ENCODE measurements around the gene ANAPC10. TPM values are rescaled to one million over a fixed set of nuclear protein-coding genes. Genes with fewer than 3 reads are reported as not detected.

The ANAPC10 gene
- total RNA-seq, 4 donors from 2014 or later, result 11.7 to 75.9 (median 18.9) TPM

DNA sequence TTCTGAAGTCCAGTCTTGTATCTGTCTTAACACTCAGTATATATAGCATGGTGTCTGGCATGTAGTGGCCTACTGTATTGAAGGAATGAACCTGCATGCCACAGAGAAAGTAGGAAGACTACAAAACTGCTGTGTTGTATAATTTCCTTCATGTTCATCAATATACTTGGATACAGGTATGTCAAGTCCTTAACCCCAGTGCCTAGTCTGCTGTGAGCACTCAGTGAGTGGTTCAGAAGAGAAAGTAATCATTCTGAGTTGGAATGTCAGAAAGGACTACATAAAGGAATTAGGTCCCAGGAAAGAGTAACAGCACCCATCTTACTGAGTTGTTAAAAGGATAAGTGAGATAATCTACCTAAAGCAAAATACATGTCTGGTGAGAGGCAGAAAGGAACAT, 32.1 kb upstream of the ANAPC10 start:
- TF ChIP-seq POLR2A (IDR thresholded peaks at IDR 0.05) (no peak), CTCF (IDR thresholded peaks at IDR 0.05) (no peak)
- Histone ChIP-seq H3K27ac (no peak overlapping the region), H3K9me3 (no peaks in the 10 kb centered on the region), H3K4me3 (no peak overlapping the region), H3K4me1 (no peaks in the 10 kb centered on the region), H3K36me3 (peaks cover 0 to 31% (median 0%) of the 10 kb centered on the region in 3 donors), H3K27me3 (no peaks in the 10 kb centered on the region)
- DNase-seq, result no peak

DNA sequence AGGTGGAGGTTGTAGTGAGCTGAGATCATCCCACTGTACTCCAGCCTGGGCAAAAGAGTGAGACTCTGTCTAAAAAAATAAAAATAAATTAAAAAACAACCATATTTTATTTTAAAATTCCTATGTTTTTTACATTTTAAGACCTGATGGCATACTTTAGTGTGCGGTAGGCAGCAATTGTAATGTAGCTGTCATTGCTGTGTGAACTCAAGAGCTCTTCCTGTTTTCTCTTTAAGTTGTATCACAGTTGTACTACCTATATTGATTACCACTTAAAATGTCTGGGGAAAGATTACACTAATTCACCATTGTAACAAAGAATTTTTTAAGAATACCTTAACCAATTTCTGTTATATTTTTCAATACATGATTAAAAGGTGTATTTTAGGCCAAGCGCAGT, 27.4 kb upstream of the ANAPC10 start:
- no peaks in the 10 kb centered on the region for H3K4me1 ChIP-seq
- H3K9me3 ChIP-seq, result no peaks in the 10 kb centered on the region
- no peak overlapping the region for H3K4me3 ChIP-seq
- no peak for DNase-seq
- peak overlapping the region in 1 of 4 donors; percentile 9 for H3K27ac ChIP-seq
- H3K27me3 ChIP-seq, result no peaks in the 10 kb centered on the region
- no peak for TF ChIP-seq CTCF (IDR thresholded peaks at IDR 0.05)
- no peak for TF ChIP-seq POLR2A (IDR thresholded peaks at IDR 0.05)
- peaks cover 0 to 74% (median 0%) of the 10 kb centered on the region in 3 donors for H3K36me3 ChIP-seq

DNA sequence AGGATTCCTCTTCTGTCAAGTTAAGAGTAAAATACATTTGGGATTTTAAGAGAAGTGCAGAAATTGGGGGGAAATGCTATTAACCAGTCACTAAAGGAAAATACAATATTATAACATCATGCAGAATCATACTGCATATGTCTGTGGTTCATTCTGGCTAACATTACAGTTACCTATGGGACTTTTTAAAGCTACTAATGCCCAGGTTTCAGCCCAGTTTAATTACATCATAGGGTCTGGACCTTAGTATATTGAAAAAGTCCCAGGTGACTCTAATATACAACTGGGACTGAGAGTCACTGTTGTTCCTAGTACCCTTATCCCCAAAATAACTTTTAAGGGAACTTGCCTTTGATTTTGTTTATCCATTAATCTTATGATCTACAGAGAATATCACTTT, 10.1 kb upstream of the ANAPC10 start:
- H3K4me3 ChIP-seq, result no peak overlapping the region
- H3K27ac ChIP-seq, result no peak overlapping the region
- no peaks in the 10 kb centered on the region for H3K27me3 ChIP-seq
- H3K36me3 ChIP-seq, result peaks cover 0 to 69% (median 0%) of the 10 kb centered on the region in 3 donors
- no peak for DNase-seq
- no peaks in the 10 kb centered on the region for H3K9me3 ChIP-seq
- TF ChIP-seq POLR2A (IDR thresholded peaks at IDR 0.05) (no peak), CTCF (IDR thresholded peaks at IDR 0.05) (no peak)
- no peaks in the 10 kb centered on the region for H3K4me1 ChIP-seq

DNA sequence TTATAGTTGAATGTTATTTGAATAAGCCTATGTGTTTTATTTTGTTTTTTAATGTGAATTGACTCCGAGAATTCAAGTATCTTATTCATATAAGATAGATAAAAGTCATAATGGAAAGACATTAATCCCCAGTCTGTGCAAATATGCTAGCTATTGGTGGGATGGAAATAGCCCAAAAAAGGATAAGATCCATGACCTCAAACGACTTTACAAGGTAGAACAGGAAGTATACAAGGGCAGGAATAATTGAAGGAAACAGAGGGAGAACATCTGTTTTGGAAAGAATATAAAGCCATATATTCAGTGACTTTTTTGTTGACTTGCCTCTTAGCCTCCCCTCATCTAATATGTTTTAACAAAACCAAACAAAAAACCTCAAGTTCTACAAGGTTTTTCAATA, 9.1 kb upstream of the ANAPC10 start:
- no peaks in the 10 kb centered on the region for H3K4me1 ChIP-seq
- no peak for DNase-seq
- no peaks in the 10 kb centered on the region for H3K27me3 ChIP-seq
- no peak overlapping the region for H3K27ac ChIP-seq
- TF ChIP-seq CTCF (IDR thresholded peaks at IDR 0.05) (no peak), POLR2A (IDR thresholded peaks at IDR 0.05) (no peak)
- peaks cover 0 to 59% (median 0%) of the 10 kb centered on the region in 3 donors for H3K36me3 ChIP-seq
- H3K9me3 ChIP-seq, result no peaks in the 10 kb centered on the region
- H3K4me3 ChIP-seq, result no peak overlapping the region

DNA sequence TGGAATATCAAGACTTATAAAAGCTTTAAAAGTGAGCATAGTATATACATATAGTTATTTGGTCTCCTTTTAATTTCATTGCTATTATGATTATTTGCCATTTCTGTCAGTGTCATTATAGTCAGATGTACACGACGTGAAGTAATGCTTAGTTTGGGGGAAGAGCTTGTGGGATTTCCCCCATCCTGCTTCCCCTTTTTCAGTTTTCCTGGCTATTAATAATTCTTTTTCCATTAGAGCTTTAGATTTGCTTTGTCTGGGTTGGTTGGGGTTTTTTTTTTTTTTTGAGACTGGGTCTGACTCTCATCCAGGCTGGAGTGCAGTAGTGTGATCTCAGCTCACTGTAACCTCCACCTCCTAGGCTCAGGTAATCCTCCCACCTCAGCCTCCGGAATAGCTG, 5.5 kb upstream of the ANAPC10 start:
- Histone ChIP-seq H3K4me3 (no peak overlapping the region), H3K9me3 (no peaks in the 10 kb centered on the region), H3K36me3 (peaks cover 0 to 26% (median 0%) of the 10 kb centered on the region in 3 donors), H3K27me3 (no peaks in the 10 kb centered on the region), H3K4me1 (peaks cover 0 to 12% (median 4%) of the 10 kb centered on the region in 4 donors), H3K27ac (no peak overlapping the region)
- TF ChIP-seq POLR2A (IDR thresholded peaks at IDR 0.05), result no peak
- TF ChIP-seq CTCF (IDR thresholded peaks at IDR 0.05), result no peak
- no peak for DNase-seq

- TF ChIP-seq POLR2A (IDR thresholded peaks at IDR 0.05) (no peak), CTCF (IDR thresholded peaks at IDR 0.05) (no peak)
- no peak for DNase-seq
- Histone ChIP-seq H3K4me3 (no peak overlapping the region), H3K27me3 (no peaks in the 10 kb centered on the region), H3K9me3 (no peaks in the 10 kb centered on the region), H3K36me3 (peaks cover 0 to 18% (median 0%) of the 10 kb centered on the region in 3 donors), H3K4me1 (peaks cover 0 to 12% (median 4%) of the 10 kb centered on the region in 4 donors), H3K27ac (no peak overlapping the region)
These were observed 4.6 kb upstream of the ANAPC10 start for GRCh38 chr4:145102619-145103018.
